GM18861 (cell line): Measurements from ENCODE around the gene RNGTT.

Source experiments
- ATAC-seq: cut with Tn5 transposase; IDR thresholded peaks from one replicate; pipeline ENCODE4 v1.9.1; 2021; ENCODE audit not compliant: unreplicated experiment

Gene RNGTT

DNA sequence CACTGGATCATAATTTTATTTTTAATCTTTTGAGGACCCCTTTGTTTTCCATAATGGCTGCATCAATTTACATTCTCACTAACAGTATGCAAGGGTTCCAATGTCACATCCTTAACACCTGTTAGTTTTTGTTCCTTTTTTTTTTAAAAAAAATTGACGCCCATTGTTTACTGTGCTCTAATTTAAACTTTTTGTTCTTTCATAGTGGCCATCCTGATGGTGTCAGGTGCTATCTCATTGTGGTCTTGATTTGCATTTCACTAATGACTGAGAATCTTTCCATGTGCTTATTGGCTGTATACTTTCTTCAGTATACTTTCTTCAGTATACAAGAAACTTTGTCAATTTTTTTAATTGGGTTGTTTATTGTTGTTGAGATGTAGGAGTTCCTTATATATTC is 347.0 kb downstream of the RNGTT start:
- peak; percentile 56 for ATAC-seq

- no peak for ATAC-seq
These were observed 349.0 kb downstream of the RNGTT start for GRCh38 chr6:88614316-88614877.

DNA sequence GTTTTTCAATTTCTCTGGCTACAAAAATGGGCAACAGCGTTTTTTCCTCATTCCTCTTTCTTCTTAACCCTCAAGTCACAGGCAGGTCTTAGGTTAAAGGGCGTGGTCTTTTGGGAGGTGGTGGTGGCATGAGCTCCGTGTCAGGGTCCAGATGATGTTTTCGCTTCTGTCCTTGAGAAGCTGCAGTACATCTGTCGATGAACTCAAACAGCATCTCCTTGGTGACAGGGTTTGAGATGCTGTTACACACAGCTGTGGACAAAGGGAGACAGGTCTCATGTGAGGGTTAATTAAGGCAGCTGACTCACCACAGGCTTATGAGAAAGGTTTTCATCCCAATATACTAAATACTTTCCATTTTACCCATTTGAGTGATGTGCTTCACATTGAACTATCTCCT is 350.8 kb downstream of the RNGTT start:
- no peak for ATAC-seq

- ATAC-seq: no peak
These were observed 351.7 kb downstream of the RNGTT start for GRCh38 chr6:88611721-88612120.

- no peak for ATAC-seq
These were observed 353.4 kb downstream of the RNGTT start for GRCh38 chr6:88609983-88610382.

GRCh38 chr6:88605271-88605670 is 358.1 kb downstream of the RNGTT start:
- no peak for ATAC-seq

DNA sequence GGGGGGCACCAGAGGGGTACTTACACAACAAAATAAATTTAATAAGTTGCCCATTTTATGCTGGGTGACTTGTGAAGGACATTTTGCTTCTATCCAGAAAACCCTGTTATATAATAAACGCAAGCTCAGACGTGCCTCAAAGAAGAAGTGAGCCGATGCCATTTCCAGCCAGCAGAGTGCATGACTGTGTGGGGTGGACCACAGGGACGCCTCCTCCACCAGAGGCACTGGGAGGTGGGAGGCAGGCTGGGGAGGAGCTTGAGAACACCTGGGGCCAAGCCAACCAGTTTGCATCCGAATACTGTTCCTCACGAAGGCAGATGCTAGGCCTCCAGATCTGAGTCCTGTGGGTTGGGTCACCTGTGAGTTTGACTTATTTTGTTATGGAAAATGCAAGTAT is 363.8 kb downstream of the RNGTT start:
- no peak for ATAC-seq

- no peak for ATAC-seq
These were observed 366.6 kb downstream of the RNGTT start for GRCh38 chr6:88596801-88597200.

DNA sequence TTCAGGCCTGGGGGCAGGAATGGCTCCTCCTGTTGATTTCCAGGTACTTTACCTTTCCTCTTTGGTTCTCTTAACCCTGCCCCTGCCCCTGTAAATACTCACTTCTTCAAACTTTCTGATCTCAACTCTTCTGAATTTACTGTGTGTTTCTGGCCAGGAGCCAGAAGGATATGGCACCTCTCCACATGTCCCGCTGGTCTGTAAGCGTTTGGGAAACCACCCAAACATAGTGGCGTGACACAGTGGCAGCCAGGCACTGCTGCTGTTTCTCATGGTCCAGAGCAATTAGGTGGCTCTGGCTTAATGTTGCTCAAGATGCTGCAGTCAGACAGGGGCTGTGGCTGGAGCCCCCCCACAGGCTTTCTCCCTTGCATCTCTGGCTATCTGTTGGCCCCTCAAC is 374.5 kb downstream of the RNGTT start:
- no peak for ATAC-seq

DNA sequence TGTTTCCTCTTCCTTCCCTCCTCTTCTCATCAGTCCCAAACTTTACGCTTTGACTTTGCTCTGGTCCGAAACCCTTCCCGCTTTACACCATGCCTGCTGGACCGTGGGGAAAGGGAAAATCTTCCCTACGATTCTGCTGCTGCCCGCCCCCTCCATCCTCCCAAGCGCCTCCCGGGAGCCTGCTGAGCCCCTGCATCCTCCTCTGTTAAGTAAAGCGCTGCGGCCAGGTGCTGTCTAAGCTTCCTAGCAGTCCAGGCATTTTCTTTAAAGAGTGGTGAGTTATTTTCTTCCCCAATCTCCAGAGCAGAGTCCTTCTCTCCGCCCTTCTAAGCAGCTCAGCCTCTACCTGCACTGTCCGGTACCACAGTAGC is 376.3 kb downstream of the RNGTT start:
- ATAC-seq: no peak

DNA sequence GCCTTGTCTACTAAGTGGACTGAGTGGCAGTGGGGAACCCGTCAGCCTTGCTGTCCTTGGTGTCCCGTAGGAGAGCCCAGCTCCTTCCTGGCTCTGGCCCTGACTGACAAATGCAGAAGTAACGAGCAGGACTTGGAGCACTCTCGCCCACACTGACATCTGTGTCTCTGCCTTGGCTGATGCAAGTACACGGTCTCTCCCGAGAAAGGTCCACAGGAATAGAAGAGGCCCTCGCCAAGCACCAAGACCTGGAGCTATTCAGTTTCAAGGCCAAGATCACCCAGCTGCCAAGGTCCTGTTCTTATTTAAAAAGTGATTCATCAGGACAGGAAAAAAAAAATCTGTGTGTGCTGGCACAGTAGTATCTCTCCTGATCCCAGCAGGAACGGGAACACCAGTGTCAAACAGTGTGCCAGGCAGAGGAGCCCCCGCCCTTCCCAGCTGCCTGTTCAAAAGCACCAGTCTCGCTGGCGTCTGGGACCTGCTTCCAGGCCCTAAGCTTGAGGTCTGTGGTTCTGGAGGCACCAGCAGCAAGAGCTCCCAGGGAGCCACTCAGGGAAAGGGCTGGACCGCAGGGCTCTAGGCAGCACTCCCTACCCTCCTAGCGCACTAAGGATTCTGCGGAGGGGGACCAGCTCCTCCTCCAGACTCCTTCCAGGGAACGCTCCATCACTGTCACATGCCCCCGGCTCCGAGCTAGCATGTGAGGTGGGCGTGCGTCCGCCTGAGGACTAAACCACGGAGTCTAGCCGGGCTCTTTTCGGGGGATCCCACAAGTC is 376.9 kb downstream of the RNGTT start:
- no peak for ATAC-seq

GRCh38 chr6:88585276-88585692 is 378.1 kb downstream of the RNGTT start:
- no peak for ATAC-seq

DNA sequence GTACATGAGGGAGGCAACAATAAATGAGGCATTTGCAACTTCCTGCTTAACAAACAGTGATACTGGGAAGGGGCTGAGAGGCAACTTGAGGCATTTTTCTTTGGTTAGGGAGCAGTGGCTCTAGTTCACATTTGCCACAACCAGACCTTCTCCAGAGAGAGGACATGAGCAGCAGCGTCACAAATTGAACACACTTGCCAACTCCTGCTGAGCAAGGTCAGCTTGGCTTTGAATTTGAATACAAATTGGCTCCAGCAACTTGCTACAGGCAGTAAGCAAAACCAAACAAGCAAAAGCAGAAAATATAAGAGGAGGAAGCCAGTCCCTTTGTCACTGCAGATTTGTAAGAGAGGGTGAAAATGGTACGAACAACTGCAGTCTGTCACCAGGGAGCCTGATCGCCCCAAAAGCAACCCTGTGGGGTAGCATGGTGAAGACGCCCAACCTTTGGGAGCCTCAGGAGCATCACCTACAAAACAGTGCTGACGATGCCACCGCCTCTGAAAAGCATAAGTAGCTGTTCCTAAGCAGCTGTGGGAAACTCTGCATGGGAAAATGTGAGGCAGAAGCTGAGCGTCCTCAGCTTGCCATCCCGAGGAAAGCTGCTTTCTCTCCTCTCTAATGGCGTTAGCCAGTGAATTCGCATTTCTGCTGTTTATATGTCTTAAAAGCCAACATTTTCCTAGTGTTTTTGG is 378.7 kb downstream of the RNGTT start:
- ATAC-seq: no peak

GRCh38 chr6:88577461-88577860 is 386.0 kb downstream of the RNGTT start:
- no peak for ATAC-seq

- no peak for ATAC-seq
These were observed 387.9 kb downstream of the RNGTT start for GRCh38 chr6:88575536-88575935.

- no peak for ATAC-seq
These were observed 388.8 kb downstream of the RNGTT start for GRCh38 chr6:88574651-88575050.

DNA sequence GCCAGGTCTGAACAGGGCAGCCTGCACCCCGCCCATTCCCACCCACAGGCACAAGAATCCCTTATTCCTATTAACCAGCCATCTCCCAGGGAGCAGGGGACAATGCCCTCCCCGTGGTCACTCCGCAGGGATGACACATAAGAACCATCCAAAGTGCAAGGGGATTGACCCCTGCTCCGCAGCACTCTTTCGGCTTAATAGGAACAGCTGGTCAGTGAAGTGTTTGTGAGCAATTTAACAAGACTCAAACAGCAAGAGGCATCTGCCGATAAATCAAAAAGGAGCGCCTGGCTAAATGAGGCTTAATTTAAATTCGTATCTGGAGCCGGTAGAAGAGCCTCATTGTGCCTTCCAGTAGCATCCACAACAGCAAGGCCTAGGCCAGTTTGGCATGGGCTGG is 389.4 kb downstream of the RNGTT start:
- ATAC-seq: no peak

DNA sequence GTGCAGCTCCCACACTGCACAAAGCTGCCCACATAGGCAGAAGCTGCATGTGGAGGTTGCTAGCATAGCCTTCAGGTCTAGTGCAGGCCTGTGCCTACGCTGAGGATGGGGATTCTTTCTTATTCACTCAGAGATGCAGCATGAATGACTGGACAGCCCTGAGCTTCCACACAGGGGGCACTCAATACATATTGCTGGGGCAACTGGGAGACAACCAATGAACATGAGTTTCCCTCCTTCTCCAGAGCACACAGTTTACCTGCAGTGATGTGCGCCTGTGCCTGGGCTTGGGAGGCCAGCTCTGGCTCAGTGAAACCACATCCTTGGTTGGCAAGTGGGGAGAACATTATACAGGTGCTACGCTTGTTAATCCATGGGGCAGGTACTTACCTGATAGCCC is 389.9 kb downstream of the RNGTT start:
- no peak for ATAC-seq

GRCh38 chr6:88572449-88573139 is 390.8 kb downstream of the RNGTT start:
- ATAC-seq: no peak

- ATAC-seq: no peak
These were observed 393.5 kb downstream of the RNGTT start for GRCh38 chr6:88569959-88570358.

DNA sequence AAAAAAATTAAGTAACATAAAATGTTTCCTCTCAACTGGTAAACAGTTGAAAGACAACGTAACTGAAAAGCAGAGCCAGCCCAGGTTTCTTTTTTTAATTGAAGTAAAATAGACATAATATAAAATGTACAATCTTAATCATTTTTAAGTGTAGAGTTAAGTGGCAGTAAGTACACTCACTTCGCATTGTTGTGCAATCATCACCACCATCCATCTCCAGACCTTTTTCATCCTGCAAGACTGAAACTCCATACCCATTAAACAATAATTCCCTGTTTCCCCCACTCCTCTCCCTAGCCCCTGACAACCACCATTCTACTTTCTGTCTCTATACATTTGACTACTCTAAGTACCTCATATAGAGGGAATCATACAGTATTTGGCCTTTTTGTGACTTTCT is 395.7 kb downstream of the RNGTT start:
- ATAC-seq: no peak
